Measurements from ENCODE around the gene SH3PXD2A.

Gene SH3PXD2A

GRCh38 chr10:103852189-103852711 lies 3.1 kb downstream of the SH3PXD2A start:
- no peak overlapping the region for H3K4me2 ChIP-seq
- H3K4me3 ChIP-seq (IDR thresholded peaks at IDR 0.05; ENCODE audit: insufficient read depth, low read depth, low read length): no peak overlapping the region
- no peaks in the 10 kb centered on the region for H3K36me3 ChIP-seq (ENCODE audit: insufficient read depth)
- H3K27me3 ChIP-seq (ENCODE audit: insufficient read depth, low read depth): peaks cover 3% of the 10 kb centered on the region
- H2AFZ ChIP-seq (ENCODE audit: low read depth): no peak overlapping the region
- no peaks in the 10 kb centered on the region for H3K4me1 ChIP-seq (ENCODE audit: low read depth, poor library complexity, severe bottlenecking)
- H3K79me2 ChIP-seq (ENCODE audit: insufficient read depth, low read depth): no peaks in the 10 kb centered on the region
- TF ChIP-seq CTCF (conservative IDR thresholded peaks at IDR 0.05; ENCODE audit: low read depth, low read length): no peak
- no peak overlapping the region for H3K27ac ChIP-seq
- H4K20me1 ChIP-seq (ENCODE audit: insufficient read depth): no peaks in the 10 kb centered on the region
- no peak overlapping the region for H3K9ac ChIP-seq

- peaks cover 3% of the 10 kb centered on the region for H3K27me3 ChIP-seq (ENCODE audit: insufficient read depth, low read depth)
- no peak overlapping the region for H2AFZ ChIP-seq (ENCODE audit: low read depth)
- TF ChIP-seq CTCF (conservative IDR thresholded peaks at IDR 0.05; ENCODE audit: low read depth, low read length): no peak
- no peaks in the 10 kb centered on the region for H3K4me1 ChIP-seq (ENCODE audit: low read depth, poor library complexity, severe bottlenecking)
- H3K36me3 ChIP-seq (ENCODE audit: insufficient read depth): no peaks in the 10 kb centered on the region
- H3K27ac ChIP-seq: no peak overlapping the region
- no peak overlapping the region for H3K9ac ChIP-seq
- H4K20me1 ChIP-seq (ENCODE audit: insufficient read depth): no peaks in the 10 kb centered on the region
- no peak overlapping the region for H3K4me3 ChIP-seq (IDR thresholded peaks at IDR 0.05; ENCODE audit: insufficient read depth, low read depth, low read length)
- H3K4me2 ChIP-seq: no peak overlapping the region
- H3K79me2 ChIP-seq (ENCODE audit: insufficient read depth, low read depth): no peaks in the 10 kb centered on the region
Measured at GRCh38 chr10:103851261-103851660, 4.1 kb downstream of the SH3PXD2A start.

- H3K4me2 ChIP-seq: no peak overlapping the region
- H3K79me2 ChIP-seq (ENCODE audit: insufficient read depth, low read depth): no peaks in the 10 kb centered on the region
Measured at GRCh38 chr10:103850572-103850895, 4.8 kb downstream of the SH3PXD2A start.

GRCh38 chr10:103849880-103850571 lies 5.3 kb downstream of the SH3PXD2A start:
- H3K9ac ChIP-seq: no peak overlapping the region
- H2AFZ ChIP-seq (ENCODE audit: low read depth): no peak overlapping the region
- no peaks in the 10 kb centered on the region for H4K20me1 ChIP-seq (ENCODE audit: insufficient read depth)
- no peaks in the 10 kb centered on the region for H3K79me2 ChIP-seq (ENCODE audit: insufficient read depth, low read depth)
- H3K4me3 ChIP-seq (IDR thresholded peaks at IDR 0.05; ENCODE audit: insufficient read depth, low read depth, low read length): no peak overlapping the region
- TF ChIP-seq CTCF (conservative IDR thresholded peaks at IDR 0.05; ENCODE audit: low read depth, low read length): no peak
- no peak overlapping the region for H3K27ac ChIP-seq
- no peaks in the 10 kb centered on the region for H3K4me1 ChIP-seq (ENCODE audit: low read depth, poor library complexity, severe bottlenecking)
- H3K4me2 ChIP-seq: no peak overlapping the region
- peaks cover 3% of the 10 kb centered on the region for H3K27me3 ChIP-seq (ENCODE audit: insufficient read depth, low read depth)
- no peaks in the 10 kb centered on the region for H3K36me3 ChIP-seq (ENCODE audit: insufficient read depth)

More at GRCh38 chr10:103850572-103850895, 4.8 kb downstream of the SH3PXD2A start:
- no peaks in the 10 kb centered on the region for H3K4me1 ChIP-seq (ENCODE audit: low read depth, poor library complexity, severe bottlenecking)
- no peak overlapping the region for H3K27ac ChIP-seq
- no peak overlapping the region for H3K9ac ChIP-seq
- no peak overlapping the region for H3K4me3 ChIP-seq (IDR thresholded peaks at IDR 0.05; ENCODE audit: insufficient read depth, low read depth, low read length)
- no peaks in the 10 kb centered on the region for H4K20me1 ChIP-seq (ENCODE audit: insufficient read depth)
- peaks cover 3% of the 10 kb centered on the region for H3K27me3 ChIP-seq (ENCODE audit: insufficient read depth, low read depth)
- no peak for TF ChIP-seq CTCF (conservative IDR thresholded peaks at IDR 0.05; ENCODE audit: low read depth, low read length)
- no peaks in the 10 kb centered on the region for H3K36me3 ChIP-seq (ENCODE audit: insufficient read depth)
- no peak overlapping the region for H2AFZ ChIP-seq (ENCODE audit: low read depth)

Measured in KMS-11 (cell line).